HCT116 (cell line): ENCODE measurements around the gene IMPG1. TPM values are rescaled to one million over a fixed set of nuclear protein-coding genes. Genes with fewer than 3 reads are reported as not detected.

Source experiments
- ATAC-seq: fragments of 200-7000 bp; cut with Tn5 transposase; 2 replicates; pipeline ENCODE4 v1.9.1; 2020; ENCODE audit warnings: mild to moderate bottlenecking, moderate library complexity
- BruUV-seq: library from RNA; stranded (reverse); fragments of 400-500 nt; replicated peaks from 2 replicates; lab custom pipeline; 2021; lab: Mats Ljungman, UMichigan
- CTCF ChIA-PET: fragments of 300-600 bp; sonication (Branson Sonifier 250); formaldehyde crosslinking; loops from one replicate; lab custom pipeline; 2021; ENCODE audit warnings: antibody characterized with exemption; lab: Charles Lee
- POLR2A ChIA-PET: fragments of 300-600, 350-600 bp; sonication (Branson Sonifier 250); formaldehyde crosslinking; loops from one replicate; lab custom pipeline; 2021; ENCODE audit warnings: antibody characterized with exemption; lab: Charles Lee
- RAD21 ChIA-PET, 2 experiments: fragments of 300-600 bp; sonication (Branson Sonifier 250); formaldehyde crosslinking; loops; one replicate each; lab custom pipeline; 2023; ENCODE audit warnings: low total read pairs in 2 of 2; ENCODE audit not compliant: uncharacterized antibody in 2 of 2, unreplicated experiment in 2 of 2, low non-redundant PET in 1 of 2; lab: Charles Lee
- DNase-seq: peaks from one replicate; pipeline ENCODE4 v3.0.0-alpha.2; 2010; ENCODE audit warnings: low read depth, low spot score
- H2AFZ ChIP-seq: fragments of 200-600 bp; shearing (Covaris generic), sonication (generic); 2 replicates; pipeline ENCODE4 v1.6.1; 2017; ENCODE audit warnings: low read depth, mixed run types, mixed read lengths, antibody characterized with exemption, low read length; ENCODE audit not compliant: poor library complexity, severe bottlenecking
- H3K27ac ChIP-seq: 2 replicates; pipeline ENCODE4 v1.5.1; 2012; ENCODE audit warnings: low read depth, low read length
- H3K27me3 ChIP-seq: fragments of 200-600 bp; sonication (generic); 2 replicates; pipeline ENCODE4 v1.6.1; 2016; ENCODE audit warnings: mixed run types, low read length, mixed read lengths; ENCODE audit not compliant: insufficient read depth
- H3K36me3 ChIP-seq, 2 experiments: fragments of 200-500 bp in 1 of 2; fragments of 200-600 bp in 1 of 2; sonication (Bioruptor generic) in 1 of 2; sonication (generic) in 1 of 2; 2 replicates each; pipeline versions ENCODE4 v1.5.1 to v1.6.1; 2014 to 2016; ENCODE audit warnings: low read length in 2 of 2, inconsistent platforms in 1 of 2, mixed read lengths in 1 of 2, mixed run types in 1 of 2; ENCODE audit not compliant: insufficient read depth in 2 of 2, control insufficient read depth in 1 of 2
- H3K4me1 ChIP-seq, 2 experiments: fragments of 200-600 bp in 1 of 2; sonication (generic) in 1 of 2; 2 replicates each; pipeline versions ENCODE4 v1.5.1 to v1.6.1; 2012 to 2017; ENCODE audit warnings: low read length in 2 of 2, inconsistent platforms in 1 of 2, mild to moderate bottlenecking in 1 of 2, mixed read lengths in 1 of 2, mixed run types in 1 of 2, moderate library complexity in 1 of 2; ENCODE audit not compliant: insufficient read depth in 2 of 2, control insufficient read depth in 1 of 2
- H3K4me2 ChIP-seq: fragments of 200-600 bp; sonication (generic); 2 replicates; pipeline ENCODE4 v1.6.1; 2017; ENCODE audit warnings: mixed run types, low read length, mixed read lengths
- H3K4me3 ChIP-seq, 2 experiments: fragments of 200-600 bp in 1 of 2; sonication (generic) in 1 of 2; replicated peaks in 1 of 2; 2 replicates each; pipeline ENCODE4 v1.5.1; 2011 to 2016; ENCODE audit warnings: low read length in 2 of 2, control low read depth in 1 of 2, low read depth in 1 of 2, mild to moderate bottlenecking in 1 of 2, mixed read lengths in 1 of 2, mixed run types in 1 of 2
- H3K79me2 ChIP-seq: fragments of 200-600 bp; sonication (generic); 2 replicates; pipeline ENCODE4 v1.6.1; 2017; ENCODE audit warnings: mild to moderate bottlenecking, mixed run types, low read length, moderate library complexity, mixed read lengths; ENCODE audit not compliant: insufficient read depth
- H3K9ac ChIP-seq: fragments of 200-600 bp; sonication (generic); 2 replicates; pipeline ENCODE4 v1.6.1; 2016; ENCODE audit warnings: low read length, mixed read lengths
- H3K9me2 ChIP-seq: fragments of 200-600 bp; sonication (generic), shearing (Covaris generic); 2 replicates; pipeline ENCODE4 v1.6.1; 2017; ENCODE audit warnings: mixed run types, mild to moderate bottlenecking, moderate library complexity; ENCODE audit not compliant: insufficient read depth
- H3K9me3 ChIP-seq, 2 experiments: fragments of 200-500 bp in 1 of 2; fragments of 200-600 bp in 1 of 2; sonication (Bioruptor generic) in 1 of 2; sonication (generic) in 1 of 2; 2 replicates each; pipeline ENCODE4 v1.6.1; 2014 to 2017; ENCODE audit warnings: low read length in 2 of 2, mixed read lengths in 2 of 2, inconsistent platforms in 1 of 2, low read depth in 1 of 2, mild to moderate bottlenecking in 1 of 2, mixed run types in 1 of 2, moderate library complexity in 1 of 2; ENCODE audit not compliant: control insufficient read depth in 1 of 2, insufficient read depth in 1 of 2
- H4K20me1 ChIP-seq: fragments of 200-600 bp; sonication (generic), shearing (Covaris generic); 2 replicates; pipeline ENCODE4 v1.6.1; 2017; ENCODE audit warnings: mixed run types, mild to moderate bottlenecking, moderate library complexity; ENCODE audit not compliant: insufficient read depth
- ATF3 ChIP-seq: IDR thresholded peaks from 2 replicates; pipeline ENCODE4 v1.6.1; 2012
- CBX3 ChIP-seq: IDR thresholded peaks from 2 replicates; pipeline ENCODE4 v1.6.1; 2012; ENCODE audit warnings: low read depth
- CEBPB ChIP-seq: IDR thresholded peaks from 2 replicates; pipeline ENCODE4 v1.6.1; 2012; ENCODE audit warnings: low read depth
- CTCF ChIP-seq, 3 experiments: fragments of 200-600 bp in 1 of 3; sonication (generic) in 1 of 3; IDR thresholded peaks in 2 of 3; conservative IDR thresholded peaks in 1 of 3; 2 replicates each; pipeline ENCODE4 v1.5.1; 2012 to 2017; ENCODE audit warnings: low read depth in 2 of 3, low read length in 2 of 3, antibody characterized with exemption in 1 of 3, borderline replicate concordance in 1 of 3, control low read depth in 1 of 3, mild to moderate bottlenecking in 1 of 3, mixed read lengths in 1 of 3, mixed run types in 1 of 3, moderate library complexity in 1 of 3; ENCODE audit not compliant: insufficient read depth in 1 of 3
- EGR1 ChIP-seq: IDR thresholded peaks from 2 replicates; pipeline ENCODE4 v1.6.1; 2012; ENCODE audit warnings: low read depth
- ELF1 ChIP-seq: IDR thresholded peaks from 2 replicates; pipeline ENCODE4 v1.6.1; 2012; ENCODE audit warnings: low read depth, borderline replicate concordance
- EZH2 ChIP-seq: fragments of 200-600 bp; sonication (generic); IDR thresholded peaks from 2 replicates; pipeline ENCODE4 v1.6.1; 2017; ENCODE audit warnings: antibody characterized with exemption, mixed run types
- FOSL1 ChIP-seq: IDR thresholded peaks from 2 replicates; pipeline ENCODE4 v1.6.1; 2012; ENCODE audit warnings: low read depth
- JUND ChIP-seq: IDR thresholded peaks from 2 replicates; pipeline ENCODE4 v1.6.1; 2012
- POLR2AphosphoS5 ChIP-seq: IDR thresholded peaks from 2 replicates; pipeline ENCODE4 v1.6.1; 2011; ENCODE audit warnings: mild to moderate bottlenecking, low read depth, low read length, moderate library complexity
- RAD21 ChIP-seq: IDR thresholded peaks from 2 replicates; pipeline ENCODE4 v1.6.1; 2012; ENCODE audit warnings: low read depth, mild to moderate bottlenecking
- SIN3A ChIP-seq: IDR thresholded peaks from 2 replicates; pipeline ENCODE4 v1.6.1; 2012; ENCODE audit warnings: low read depth
- ZFX ChIP-seq: fragments of 450-650 bp; IDR thresholded peaks from 2 replicates; pipeline ENCODE4 v1.6.1; 2017
- ZNF274 ChIP-seq: fragments of 200-500 bp; sonication (Bioruptor generic); IDR thresholded peaks from 2 replicates; pipeline ENCODE4 v1.6.1; 2014; ENCODE audit warnings: mild to moderate bottlenecking, low read depth, low read length, inconsistent platforms
- intact Hi-C: fragments of 100-400 bp; cut with micrococcal nuclease; formaldehyde crosslinking; loops from 2 replicates; pipeline ENCODE4 v1.10.0; 2022
- total RNA-seq: library from RNA; stranded (reverse); gene quantifications from one replicate; pipeline ENCODE4 v1.2.1, GENCODE V29; 2021; ENCODE audit not compliant: unreplicated experiment
- TF ChIP-seq, protein P1 (sequence below): IDR thresholded peaks from 2 replicates; pipeline ENCODE4 v1.6.1; 2012

IMPG1 gene
- total RNA-seq, 1 experiment from 2014 or later: not detected

- Histone ChIP-seq H3K4me1 (no peaks in the 10 kb centered on the region), H2AFZ (no peak overlapping the region), H3K9me2 (no peaks in the 10 kb centered on the region), H3K36me3 (0 out of 4 replicates have a peak, but pooled peaks cover 0 to 3% of the 10 kb centered on the region in 2 experiments), H3K4me2 (no peak overlapping the region), H3K9me3 (no peaks in the 10 kb centered on the region), H3K27ac (no peak overlapping the region), H3K9ac (no peak overlapping the region), H3K79me2 (no peaks in the 10 kb centered on the region), H3K27me3 (no peaks in the 10 kb centered on the region), H4K20me1 (no peaks in the 10 kb centered on the region)
- ChIA-PET POLR2A (no interaction called here), RAD21 (no interaction called here)
- ATAC-seq (no peak), DNase-seq (no peak)
- no TSS peak for BruUV-seq
- intact Hi-C loops: no loop called here
- no peak for TF ChIP-seq CEBPB
- no peak for TF ChIP-seq FOSL1
- no peak for TF ChIP-seq JUND
- no peak for TF ChIP-seq CBX3
- no peak for TF ChIP-seq EZH2
- no peak for TF ChIP-seq EGR1
- TF ChIP-seq ELF1: no peak
- no peak for TF ChIP-seq RAD21
- no peak for TF ChIP-seq ZNF274
- TF ChIP-seq POLR2AphosphoS5: no peak
- TF ChIP-seq CTCF (IDR thresholded peaks at IDR 0.05 in 2 of 3, conservative IDR thresholded peaks at IDR 0.05 in 1 of 3; ENCODE audit: borderline replicate concordance in 1 of 3, insufficient read depth in 1 of 3, low read depth in 2 of 3, low read length in 2 of 3): no peak
- TF ChIP-seq, protein P1, sequence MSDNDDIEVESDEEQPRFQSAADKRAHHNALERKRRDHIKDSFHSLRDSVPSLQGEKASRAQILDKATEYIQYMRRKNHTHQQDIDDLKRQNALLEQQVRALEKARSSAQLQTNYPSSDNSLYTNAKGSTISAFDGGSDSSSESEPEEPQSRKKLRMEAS: no peak
- no peak for TF ChIP-seq ZFX
- no peak for TF ChIP-seq SIN3A
- TF ChIP-seq ATF3: no peak
- TF ChIP-seq, all 23 proteins: peak for 0
- H3K4me3 ChIP-seq: no peak overlapping the region
- CTCF ChIA-PET: interaction anchor here (5.0 kb wide), 1 partner anchor 19 kb away, joined by 33 read pairs; no protein-coding TSS in a partner anchor
These were observed 159.4 kb downstream of the IMPG1 start for GRCh38 chr6:75913040-75913439.
